Measurements from ENCODE around the gene LIMD2.

GRCh38 chr17:63689479-63689878, 10.4 kb downstream of the LIMD2 start:
- TF ChIP-seq CTCF (conservative IDR thresholded peaks at IDR 0.05 in 1 of 2, IDR thresholded peaks at IDR 0.05 in 1 of 2; ENCODE audit: extremely low read depth in 1 of 2, insufficient read depth in 1 of 2, low read depth in 1 of 2, low read length in 2 of 2) (no peak), EZH2 (IDR thresholded peaks at IDR 0.05; ENCODE audit: borderline replicate concordance, low read length) (no peak)

Measured in mammary epithelial cell (primary cell).